GM12864 (cell line): ENCODE data around the gene ST6GALNAC6.
"Not testable (repeated sequence)": the region's sequence is repeated elsewhere in the genome, so short reads cannot be mapped to it uniquely, and the experiment has no call there.

Experiments used
- DNase-seq: peaks from one replicate; pipeline ENCODE4 v3.0.0-alpha.2; 2011; ENCODE audit warnings: low read depth
- H3K4me3 ChIP-seq: 2 replicates; pipeline ENCODE4 v1.5.1; 2011; ENCODE audit warnings: mild to moderate bottlenecking, low read depth, low read length, control low read depth
- TF ChIP-seq, protein P1 (sequence below): IDR thresholded peaks from 2 replicates; pipeline ENCODE4 v1.5.1; 2011; ENCODE audit warnings: low read depth, mild to moderate bottlenecking, moderate library complexity, low read length, control low read depth, inconsistent platforms; ENCODE audit errors: missing control alignments

ST6GALNAC6 gene

DNA sequence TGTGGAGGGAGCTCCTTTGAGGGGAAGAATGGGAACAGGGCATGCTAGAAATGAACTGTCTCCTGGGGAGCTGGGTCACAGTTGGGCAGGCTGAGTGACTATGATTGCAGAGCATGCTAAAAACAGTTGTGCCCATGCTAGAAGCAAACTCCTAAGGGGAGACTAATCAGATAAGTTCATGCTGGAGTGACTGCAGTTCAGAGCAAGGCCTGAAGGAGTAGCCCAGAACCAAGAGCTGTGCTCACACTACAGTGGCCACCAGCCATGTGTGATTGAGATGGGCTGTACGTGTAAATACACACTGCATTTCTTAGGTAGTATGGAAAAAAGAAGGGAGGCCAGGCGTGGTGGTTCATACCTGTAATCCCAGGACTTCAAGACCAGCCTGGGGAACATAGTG is 11.6 kb downstream of the ST6GALNAC6 start:
- DNase-seq, result no peak
- no peak overlapping the region for H3K4me3 ChIP-seq
- TF ChIP-seq, protein P1, sequence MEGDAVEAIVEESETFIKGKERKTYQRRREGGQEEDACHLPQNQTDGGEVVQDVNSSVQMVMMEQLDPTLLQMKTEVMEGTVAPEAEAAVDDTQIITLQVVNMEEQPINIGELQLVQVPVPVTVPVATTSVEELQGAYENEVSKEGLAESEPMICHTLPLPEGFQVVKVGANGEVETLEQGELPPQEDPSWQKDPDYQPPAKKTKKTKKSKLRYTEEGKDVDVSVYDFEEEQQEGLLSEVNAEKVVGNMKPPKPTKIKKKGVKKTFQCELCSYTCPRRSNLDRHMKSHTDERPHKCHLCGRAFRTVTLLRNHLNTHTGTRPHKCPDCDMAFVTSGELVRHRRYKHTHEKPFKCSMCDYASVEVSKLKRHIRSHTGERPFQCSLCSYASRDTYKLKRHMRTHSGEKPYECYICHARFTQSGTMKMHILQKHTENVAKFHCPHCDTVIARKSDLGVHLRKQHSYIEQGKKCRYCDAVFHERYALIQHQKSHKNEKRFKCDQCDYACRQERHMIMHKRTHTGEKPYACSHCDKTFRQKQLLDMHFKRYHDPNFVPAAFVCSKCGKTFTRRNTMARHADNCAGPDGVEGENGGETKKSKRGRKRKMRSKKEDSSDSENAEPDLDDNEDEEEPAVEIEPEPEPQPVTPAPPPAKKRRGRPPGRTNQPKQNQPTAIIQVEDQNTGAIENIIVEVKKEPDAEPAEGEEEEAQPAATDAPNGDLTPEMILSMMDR, result peak; percentile 41

DNA sequence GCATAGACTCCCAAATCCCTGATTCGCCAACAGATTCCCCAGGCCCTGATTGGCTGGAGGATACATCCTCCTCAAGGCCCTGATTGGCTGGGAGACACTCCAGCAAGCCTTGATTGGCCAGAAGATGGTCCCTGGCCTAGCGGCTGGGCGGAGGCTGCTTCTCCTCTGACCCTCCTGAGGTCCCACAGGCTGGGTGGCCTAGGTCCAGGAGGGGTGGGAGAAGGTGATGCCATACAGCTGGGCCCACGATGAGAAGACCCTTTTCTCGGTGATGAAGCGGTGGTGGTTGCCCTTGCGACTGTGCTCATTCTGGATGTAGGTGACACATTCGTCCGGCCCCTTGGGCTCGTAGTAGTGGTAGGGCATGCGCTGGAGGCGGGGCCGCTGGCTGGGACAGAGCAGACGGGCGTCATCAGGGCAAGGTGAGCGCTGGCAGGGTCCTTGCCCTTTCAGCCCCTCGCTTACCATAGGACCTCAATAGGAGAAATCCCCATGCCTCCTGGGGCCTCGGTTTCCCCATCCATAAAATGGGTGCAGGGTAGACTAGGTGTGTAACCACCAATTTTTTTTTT is 12.9 kb downstream of the ST6GALNAC6 start:
- TF ChIP-seq, protein P1, result no peak
- H3K4me3 ChIP-seq, result no peak overlapping the region
- DNase-seq, result no peak

DNA sequence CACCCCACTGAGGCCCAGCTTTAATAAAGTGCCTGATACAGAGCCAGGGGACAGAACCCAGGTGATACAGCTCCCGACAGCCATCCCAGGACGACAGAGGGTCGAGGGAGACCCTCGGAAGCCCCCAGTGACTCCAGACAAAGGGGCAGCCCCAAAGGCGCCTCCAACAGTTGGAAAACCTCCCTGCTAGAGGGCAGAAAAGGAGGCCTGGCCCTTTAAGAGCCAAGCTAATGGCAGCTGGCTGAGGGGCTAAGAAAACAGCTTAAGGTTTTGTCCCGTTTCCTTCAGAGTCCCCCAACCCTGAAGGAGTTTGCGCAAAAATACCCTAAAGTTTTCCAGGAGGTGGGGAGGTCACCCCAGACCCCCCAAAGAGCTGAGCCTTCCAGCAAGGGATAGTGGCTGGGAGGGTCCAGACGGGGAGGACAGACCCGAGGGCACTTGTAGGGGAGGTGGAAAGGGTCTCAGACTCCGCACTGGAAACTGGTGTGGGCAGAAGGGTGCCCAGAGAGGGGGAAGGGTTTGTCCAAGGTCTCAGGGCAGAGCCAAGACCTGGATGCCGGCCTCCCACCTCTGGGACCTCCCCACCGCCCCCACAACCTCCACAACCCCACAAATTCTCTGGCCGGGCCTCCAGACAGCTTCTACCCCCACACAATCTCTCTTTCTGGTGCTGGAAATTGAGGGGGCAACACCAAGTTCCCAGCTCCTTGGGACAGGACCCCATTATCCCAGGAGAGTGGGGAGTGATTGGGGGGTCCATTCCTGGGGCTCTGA is 13.7 kb downstream of the ST6GALNAC6 start:
- TF ChIP-seq, protein P1, result no peak
- no peak for DNase-seq
- no peak overlapping the region for H3K4me3 ChIP-seq

DNA sequence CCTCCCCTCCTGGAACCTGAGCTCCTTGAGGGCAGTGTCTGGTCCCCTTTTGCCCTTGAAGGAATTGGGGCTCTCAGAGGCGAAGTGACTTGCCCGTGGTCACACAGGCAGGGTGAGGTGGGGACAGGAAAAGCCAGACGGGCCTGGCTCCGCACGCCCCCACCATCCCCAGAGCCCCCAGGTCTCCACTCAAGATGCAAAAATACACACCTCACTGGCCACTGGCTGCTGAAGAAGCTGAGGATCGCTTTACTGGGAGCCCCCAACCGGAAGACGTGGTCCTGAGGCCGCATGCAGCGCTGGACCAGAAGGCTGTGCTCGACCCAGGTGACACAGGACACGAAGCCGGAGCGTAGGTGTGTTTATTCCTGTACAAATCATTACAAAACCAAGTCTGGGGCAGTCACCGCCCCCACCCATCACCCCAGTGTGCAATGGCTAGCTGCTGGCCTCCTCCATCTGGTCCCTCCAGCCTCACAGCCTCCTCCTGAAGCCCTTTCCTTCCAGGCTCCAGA is 14.4 kb downstream of the ST6GALNAC6 start:
- TF ChIP-seq, protein P1, result no peak
- no peak overlapping the region for H3K4me3 ChIP-seq

DNA sequence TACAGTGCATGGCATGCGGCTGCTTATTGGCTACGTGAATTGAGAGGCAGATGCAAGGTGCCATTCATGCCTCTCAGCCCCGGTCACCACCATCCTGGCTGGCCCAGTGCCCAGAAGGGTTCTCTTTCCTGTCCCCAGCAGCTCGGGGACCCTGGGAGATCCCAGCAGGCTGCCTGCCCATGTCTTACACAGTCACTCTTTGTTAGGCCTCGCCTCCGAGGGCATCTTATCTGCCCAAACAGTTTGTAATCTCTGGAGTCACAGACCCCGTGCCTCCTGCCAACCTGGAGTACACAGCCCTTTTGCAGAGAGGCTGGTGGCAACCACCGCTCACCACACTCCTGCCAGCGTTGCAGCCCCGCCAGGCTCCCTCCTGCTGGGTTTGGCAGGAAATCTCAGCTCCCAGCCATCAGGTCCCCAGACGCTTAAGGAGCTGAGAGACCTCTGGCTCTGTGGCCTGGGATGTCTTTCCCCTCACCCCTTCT is 14.9 kb downstream of the ST6GALNAC6 start:
- TF ChIP-seq, protein P1, result no peak
- no peak overlapping the region for H3K4me3 ChIP-seq
- no peak for DNase-seq

More for the DNA sequence above, 14.4 kb downstream of the ST6GALNAC6 start:
- DNase-seq, result no peak

DNA sequence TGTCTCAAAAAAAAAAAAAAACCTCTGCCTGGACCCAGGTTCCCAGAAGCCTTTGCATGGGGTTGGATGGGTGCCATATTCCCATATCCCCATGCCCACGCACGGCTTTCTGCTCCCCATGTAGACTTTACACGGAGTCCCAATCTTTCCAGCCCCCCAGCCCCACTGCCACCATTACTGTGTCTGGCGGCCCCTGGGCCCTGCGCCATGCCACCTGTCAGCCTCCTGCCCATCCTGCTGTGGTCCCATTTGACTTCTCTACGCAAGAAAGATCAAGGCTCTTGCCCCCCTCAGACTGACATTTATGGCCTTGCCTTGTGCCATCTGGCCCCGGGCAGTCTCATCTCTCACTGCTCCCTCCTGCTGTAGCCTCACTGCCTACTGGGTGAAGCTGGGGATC is 15.4 kb downstream of the ST6GALNAC6 start:
- no peak overlapping the region for H3K4me3 ChIP-seq
- TF ChIP-seq, protein P1, result no peak
- no peak for DNase-seq

DNA sequence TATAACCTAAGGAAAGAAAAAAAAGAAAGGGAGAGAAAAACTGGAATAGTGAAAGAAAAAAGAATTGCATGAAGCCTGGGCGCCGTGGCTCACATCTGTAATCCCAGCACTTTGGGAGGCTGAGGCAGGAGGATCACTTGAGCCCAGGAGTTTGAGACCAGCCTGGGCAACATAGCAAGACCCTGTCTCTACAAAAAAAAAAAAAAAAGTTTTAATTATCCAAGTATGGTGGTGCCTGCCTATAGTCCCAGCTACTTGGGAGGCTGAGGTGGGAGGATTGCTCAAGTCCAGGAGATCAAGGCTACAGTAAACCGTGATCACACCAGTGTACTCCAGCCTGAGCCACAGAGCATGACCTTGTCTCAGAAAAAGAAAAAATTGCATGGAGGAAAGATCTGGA is 17.7 kb downstream of the ST6GALNAC6 start:
- not testable (repeated sequence) for H3K4me3 ChIP-seq, DNase-seq
